GM06990 (cell line): ENCODE data around the gene AHI1.
A peak's percentile ranks its signal among the peaks of the same experiment; 100 is the strongest.

ENCODE experiments used
- DNase-seq: peaks from one replicate; pipeline ENCODE4 v3.0.0-alpha.2; 2011; ENCODE audit not compliant: insufficient read length; ENCODE audit errors: extremely low read depth
- H3K27me3 ChIP-seq: replicated peaks from 2 replicates; pipeline ENCODE4 v1.6.0; 2011; ENCODE audit warnings: low read length; ENCODE audit not compliant: control insufficient read depth, insufficient read depth
- H3K36me3 ChIP-seq: 2 replicates; pipeline ENCODE4 v1.5.1; 2011; ENCODE audit warnings: low read length; ENCODE audit not compliant: control insufficient read depth, insufficient read depth
- H3K4me3 ChIP-seq: replicated peaks from 2 replicates; pipeline ENCODE4 v1.5.1; 2011; ENCODE audit warnings: low read depth, mild to moderate bottlenecking, control low read depth, low read length
- CTCF ChIP-seq: IDR thresholded peaks from 2 replicates; pipeline ENCODE4 v1.5.1; 2011; ENCODE audit warnings: low read length, control low read depth, mild to moderate bottlenecking, inconsistent platforms; ENCODE audit not compliant: insufficient read depth, poor library complexity, severe bottlenecking

Gene AHI1

GRCh38 chr6:135519348-135519747, 21.8 kb upstream of the AHI1 start:
- Histone ChIP-seq H3K27me3 (no peaks in the 10 kb centered on the region), H3K4me3 (no peak overlapping the region), H3K36me3 (no peaks in the 10 kb centered on the region)
- TF ChIP-seq CTCF: no peak
- DNase-seq: no peak

GRCh38 chr6:135517527-135517926, 20.0 kb upstream of the AHI1 start:
- H3K4me3 ChIP-seq: no peak overlapping the region
- TF ChIP-seq CTCF: no peak
- no peaks in the 10 kb centered on the region for H3K27me3 ChIP-seq
- H3K36me3 ChIP-seq: no peaks in the 10 kb centered on the region
- DNase-seq: no peak

GRCh38 chr6:135514706-135515105, 17.2 kb upstream of the AHI1 start:
- DNase-seq: no peak
- no peak for TF ChIP-seq CTCF
- H3K27me3 ChIP-seq: no peaks in the 10 kb centered on the region
- H3K4me3 ChIP-seq: no peak overlapping the region
- H3K36me3 ChIP-seq: no peaks in the 10 kb centered on the region

GRCh38 chr6:135506270-135506997, 8.9 kb upstream of the AHI1 start:
- peak; percentile 42 for TF ChIP-seq CTCF
- Histone ChIP-seq H3K36me3 (no peaks in the 10 kb centered on the region), H3K4me3 (no peak overlapping the region), H3K27me3 (no peaks in the 10 kb centered on the region)
- DNase-seq: peak; percentile 19

- H3K27me3 ChIP-seq: no peaks in the 10 kb centered on the region
- no peaks in the 10 kb centered on the region for H3K36me3 ChIP-seq
- H3K4me3 ChIP-seq: no peak overlapping the region
- no peak for DNase-seq
- TF ChIP-seq CTCF: no peak
Measured at GRCh38 chr6:135505648-135506047, 8.1 kb upstream of the AHI1 start.

GRCh38 chr6:135505222-135505621, 7.7 kb upstream of the AHI1 start:
- DNase-seq: no peak
- Histone ChIP-seq H3K36me3 (no peaks in the 10 kb centered on the region), H3K4me3 (no peak overlapping the region), H3K27me3 (no peaks in the 10 kb centered on the region)
- no peak for TF ChIP-seq CTCF
